ENCODE data around the gene ABI3BP. TPM values are rescaled to one million over a fixed set of nuclear protein-coding genes. Genes with fewer than 3 reads are reported as not detected.

ABI3BP gene
- total RNA-seq, 6 experiments from 2014 or later = 1.5 to 4.9 (median 3.0) TPM

DNA sequence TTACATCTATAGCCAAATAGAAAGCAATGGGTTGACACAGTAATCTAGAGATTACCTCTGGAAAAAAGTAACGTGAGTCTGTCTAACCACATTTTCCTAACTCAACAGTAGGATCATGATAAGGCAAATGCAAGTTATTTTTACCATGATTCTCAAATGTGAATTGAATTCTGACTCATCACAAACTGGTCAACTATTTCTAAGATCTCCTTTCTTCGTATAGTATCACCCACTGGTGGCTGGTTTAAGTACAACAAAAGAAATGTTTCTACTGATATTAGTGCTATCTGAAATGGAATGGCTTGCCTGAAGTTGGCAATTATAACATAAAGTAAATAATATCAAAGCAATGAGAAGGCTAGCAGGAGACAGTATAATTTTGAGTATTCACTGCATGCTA is 102.2 kb downstream of the ABI3BP start:
- no peak for DNase-seq

GRCh38 chr3:100888881-100889280 is 104.3 kb downstream of the ABI3BP start:
- no peaks in the 10 kb centered on the region for H3K36me3 ChIP-seq
- ATAC-seq (no peak), DNase-seq (no peak)
- H3K27me3 ChIP-seq = no peaks in the 10 kb centered on the region
- no peaks in the 10 kb centered on the region for H3K4me1 ChIP-seq
- no peak overlapping the region for H3K27ac ChIP-seq
- TF ChIP-seq, protein P1, sequence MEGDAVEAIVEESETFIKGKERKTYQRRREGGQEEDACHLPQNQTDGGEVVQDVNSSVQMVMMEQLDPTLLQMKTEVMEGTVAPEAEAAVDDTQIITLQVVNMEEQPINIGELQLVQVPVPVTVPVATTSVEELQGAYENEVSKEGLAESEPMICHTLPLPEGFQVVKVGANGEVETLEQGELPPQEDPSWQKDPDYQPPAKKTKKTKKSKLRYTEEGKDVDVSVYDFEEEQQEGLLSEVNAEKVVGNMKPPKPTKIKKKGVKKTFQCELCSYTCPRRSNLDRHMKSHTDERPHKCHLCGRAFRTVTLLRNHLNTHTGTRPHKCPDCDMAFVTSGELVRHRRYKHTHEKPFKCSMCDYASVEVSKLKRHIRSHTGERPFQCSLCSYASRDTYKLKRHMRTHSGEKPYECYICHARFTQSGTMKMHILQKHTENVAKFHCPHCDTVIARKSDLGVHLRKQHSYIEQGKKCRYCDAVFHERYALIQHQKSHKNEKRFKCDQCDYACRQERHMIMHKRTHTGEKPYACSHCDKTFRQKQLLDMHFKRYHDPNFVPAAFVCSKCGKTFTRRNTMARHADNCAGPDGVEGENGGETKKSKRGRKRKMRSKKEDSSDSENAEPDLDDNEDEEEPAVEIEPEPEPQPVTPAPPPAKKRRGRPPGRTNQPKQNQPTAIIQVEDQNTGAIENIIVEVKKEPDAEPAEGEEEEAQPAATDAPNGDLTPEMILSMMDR (IDR thresholded peaks at IDR 0.05) = no peak
- TF ChIP-seq POLR2A (IDR thresholded peaks at IDR 0.05) = no peak
- intact Hi-C loops (cut with DNase I) = no loop called here
- H3K9me3 ChIP-seq = no peaks in the 10 kb centered on the region
- H3K4me3 ChIP-seq = no peak overlapping the region
- 23% methylated on average over 1 of the region's 1 CpG for WGBS (ENCODE audit: insufficient coverage, low coverage, low lambda C conversion rate, missing lambda C conversion rate)

More for the DNA sequence above, 102.2 kb downstream of the ABI3BP start:
- Histone ChIP-seq H3K27me3 (no peaks in the 10 kb centered on the region), H3K27ac (no peak overlapping the region), H3K4me1 (no peaks in the 10 kb centered on the region), H3K9me3 (no peaks in the 10 kb centered on the region), H3K4me3 (no peak overlapping the region), H3K36me3 (no peaks in the 10 kb centered on the region)
- TF ChIP-seq, protein P1 (IDR thresholded peaks at IDR 0.05) = no peak
- TF ChIP-seq POLR2A (IDR thresholded peaks at IDR 0.05) = no peak
- intact Hi-C loops (cut with DNase I) = no loop called here
- ATAC-seq = no peak
- 33% methylated on average over 2 of the region's 2 CpGs for WGBS (ENCODE audit: insufficient coverage, low coverage, low lambda C conversion rate, missing lambda C conversion rate)

DNA sequence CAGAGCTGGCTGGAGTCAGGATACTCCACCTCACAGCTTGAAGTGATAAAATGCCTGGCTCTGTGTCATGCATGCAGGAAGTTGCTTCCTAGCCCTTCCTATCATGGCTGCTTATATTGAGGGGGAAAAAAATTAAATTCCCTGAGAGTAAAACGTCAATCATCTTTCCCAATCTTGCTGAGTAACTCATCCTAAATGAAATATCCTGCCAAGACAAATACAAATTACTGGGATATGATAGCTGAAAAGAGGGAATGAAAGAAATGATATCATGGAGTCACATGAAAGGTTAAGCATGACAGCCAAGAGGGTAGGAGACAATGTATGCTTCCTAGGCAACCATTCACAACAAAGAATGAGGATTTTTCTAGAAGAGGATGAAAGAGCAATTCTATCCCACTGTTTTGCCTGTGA is 110.6 kb downstream of the ABI3BP start:
- Histone ChIP-seq H3K4me1 (no peaks in the 10 kb centered on the region), H3K27ac (no peak overlapping the region), H3K36me3 (no peaks in the 10 kb centered on the region), H3K27me3 (no peaks in the 10 kb centered on the region), H3K9me3 (no peaks in the 10 kb centered on the region), H3K4me3 (no peak overlapping the region)
- TF ChIP-seq POLR2A (IDR thresholded peaks at IDR 0.05) = no peak
- TF ChIP-seq, protein P1 (IDR thresholded peaks at IDR 0.05) = no peak
- intact Hi-C loops (cut with DNase I) = no loop called here
- DNase-seq = no peak
- whole genome bisulfite sequencing (ENCODE audit: insufficient coverage, low coverage, low lambda C conversion rate, missing lambda C conversion rate) = 39% methylated on average over 1 of the region's 1 CpG
- ATAC-seq = no peak

DNA sequence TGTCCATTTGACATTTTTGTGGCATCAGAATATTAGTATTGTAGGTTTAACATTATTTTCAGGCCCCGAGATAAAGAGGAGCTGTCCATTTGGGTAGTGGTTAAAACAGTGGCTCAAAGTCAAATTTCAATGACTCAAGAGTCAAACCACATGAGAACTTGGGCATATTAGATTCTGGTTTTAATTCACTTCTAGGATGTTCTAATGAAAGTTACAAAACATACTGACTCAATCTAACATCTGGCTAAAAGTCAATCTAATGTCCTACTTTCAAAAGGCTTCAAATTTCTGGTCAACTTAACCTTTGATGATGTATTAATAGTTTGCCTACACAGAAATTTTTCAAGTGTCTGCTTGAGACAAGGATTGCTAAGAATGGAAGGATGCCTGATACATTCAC is 112.4 kb downstream of the ABI3BP start:
- no peaks in the 10 kb centered on the region for H3K27me3 ChIP-seq
- no peak overlapping the region for H3K27ac ChIP-seq
- ATAC-seq = no peak
- H3K36me3 ChIP-seq = no peaks in the 10 kb centered on the region
- intact Hi-C loops (cut with DNase I) = no loop called here
- H3K4me1 ChIP-seq = no peaks in the 10 kb centered on the region
- TF ChIP-seq POLR2A (IDR thresholded peaks at IDR 0.05) = no peak
- TF ChIP-seq, protein P1 (IDR thresholded peaks at IDR 0.05) = no peak
- no peak overlapping the region for H3K4me3 ChIP-seq
- DNase-seq = no peak
- no peaks in the 10 kb centered on the region for H3K9me3 ChIP-seq
- WGBS (ENCODE audit: insufficient coverage, low coverage, low lambda C conversion rate, missing lambda C conversion rate) = 33% methylated on average over 1 of the region's 1 CpG

- H3K9me3 ChIP-seq = no peaks in the 10 kb centered on the region
- H3K36me3 ChIP-seq = no peaks in the 10 kb centered on the region
- H3K4me1 ChIP-seq = no peaks in the 10 kb centered on the region
- no peak overlapping the region for H3K4me3 ChIP-seq
- intact Hi-C loops (cut with DNase I) = no loop called here
- no peak for ATAC-seq
- TF ChIP-seq, protein P1 (IDR thresholded peaks at IDR 0.05) = no peak
- TF ChIP-seq POLR2A (IDR thresholded peaks at IDR 0.05) = no peak
- H3K27ac ChIP-seq = no peak overlapping the region
- DNase-seq = no peak
- WGBS (ENCODE audit: insufficient coverage, low coverage, low lambda C conversion rate, missing lambda C conversion rate) = 44% methylated on average over 7 of the region's 7 CpGs
- H3K27me3 ChIP-seq = no peaks in the 10 kb centered on the region
Measured at GRCh38 chr3:100880072-100880471, 113.1 kb downstream of the ABI3BP start.
